Mesendoderm (in vitro differentiated cells): ENCODE data around the gene ANKRD13D.

Source experiments
- DNase-seq: peaks from one replicate; pipeline ENCODE4 v3.0.0; 2013
- H2AK5ac ChIP-seq: 2 replicates; pipeline ENCODE4 v1.6.1; 2013; ENCODE audit warnings: low read length, inconsistent platforms
- H2BK120ac ChIP-seq: 2 replicates; pipeline ENCODE4 v1.6.1; 2013; ENCODE audit warnings: low read depth, mild to moderate bottlenecking, low read length, moderate library complexity, mixed read lengths
- H2BK15ac ChIP-seq: replicated peaks from 2 replicates; pipeline ENCODE4 v1.6.1; 2013; ENCODE audit warnings: low read depth, mild to moderate bottlenecking, moderate library complexity
- H2BK5ac ChIP-seq: 2 replicates; pipeline ENCODE4 v1.6.1; 2013; ENCODE audit warnings: low read length, inconsistent platforms
- H3K18ac ChIP-seq: 2 replicates; pipeline ENCODE4 v1.6.1; 2013; ENCODE audit warnings: mild to moderate bottlenecking, low read length, mixed read lengths
- H3K23ac ChIP-seq: one replicate; pipeline ENCODE4 v1.6.1; 2013; ENCODE audit warnings: low read length
- H3K27ac ChIP-seq: 2 replicates; pipeline ENCODE4 v1.5.1; 2013; ENCODE audit warnings: low read depth, mild to moderate bottlenecking, inconsistent platforms, low read length, moderate library complexity
- H3K27me3 ChIP-seq: 2 replicates; pipeline ENCODE4 v1.6.1; 2013; ENCODE audit warnings: low read length, control low read depth, mild to moderate bottlenecking, inconsistent platforms; ENCODE audit not compliant: insufficient read depth, poor library complexity
- H3K36me3 ChIP-seq: 2 replicates; pipeline ENCODE4 v1.6.1; 2013; ENCODE audit warnings: low read length, inconsistent platforms; ENCODE audit not compliant: control insufficient read depth, insufficient read depth
- H3K4ac ChIP-seq: one replicate; pipeline ENCODE4 v1.6.1; 2013; ENCODE audit warnings: low read depth, mild to moderate bottlenecking, low read length, moderate library complexity
- H3K4me1 ChIP-seq: 2 replicates; pipeline ENCODE4 v1.6.1; 2013; ENCODE audit warnings: low read depth, low read length, inconsistent platforms; ENCODE audit not compliant: control insufficient read depth
- H3K4me2 ChIP-seq: 2 replicates; pipeline ENCODE4 v1.6.1; 2013; ENCODE audit warnings: low read length
- H3K4me3 ChIP-seq: 2 replicates; pipeline ENCODE4 v1.5.1; 2013; ENCODE audit warnings: mild to moderate bottlenecking, low read length
- H3K56ac ChIP-seq: one replicate; pipeline ENCODE4 v1.6.1; 2013; ENCODE audit warnings: low read length
- H3K79me1 ChIP-seq: 2 replicates; pipeline ENCODE4 v1.6.1; 2013; ENCODE audit warnings: low read length, inconsistent platforms
- H3K79me2 ChIP-seq: 2 replicates; pipeline ENCODE4 v1.6.1; 2013; ENCODE audit warnings: mild to moderate bottlenecking, low read length; ENCODE audit not compliant: control insufficient read depth, insufficient read depth
- H3K9ac ChIP-seq: 2 replicates; pipeline ENCODE4 v1.6.1; 2013; ENCODE audit warnings: low read length, inconsistent platforms
- H4K5ac ChIP-seq: one replicate; pipeline ENCODE4 v1.6.1; 2013; ENCODE audit warnings: low read length
- H4K8ac ChIP-seq: one replicate; pipeline ENCODE4 v1.6.1; 2013; ENCODE audit warnings: low read depth, mild to moderate bottlenecking, control low read depth, low read length, moderate library complexity
- WGBS: extraction: QIAGEN DNeasy Blood & Tissue Kit; methylation state at CpG from one replicate; pipeline ENCODE4 v1.1.7; 2013; ENCODE audit warnings: low lambda C conversion rate, missing lambda C conversion rate; ENCODE audit not compliant: insufficient coverage; ENCODE audit errors: extremely low coverage; 5-methylcytosine and 5-hydroxymethylcytosine counted together

The ANKRD13D gene

DNA sequence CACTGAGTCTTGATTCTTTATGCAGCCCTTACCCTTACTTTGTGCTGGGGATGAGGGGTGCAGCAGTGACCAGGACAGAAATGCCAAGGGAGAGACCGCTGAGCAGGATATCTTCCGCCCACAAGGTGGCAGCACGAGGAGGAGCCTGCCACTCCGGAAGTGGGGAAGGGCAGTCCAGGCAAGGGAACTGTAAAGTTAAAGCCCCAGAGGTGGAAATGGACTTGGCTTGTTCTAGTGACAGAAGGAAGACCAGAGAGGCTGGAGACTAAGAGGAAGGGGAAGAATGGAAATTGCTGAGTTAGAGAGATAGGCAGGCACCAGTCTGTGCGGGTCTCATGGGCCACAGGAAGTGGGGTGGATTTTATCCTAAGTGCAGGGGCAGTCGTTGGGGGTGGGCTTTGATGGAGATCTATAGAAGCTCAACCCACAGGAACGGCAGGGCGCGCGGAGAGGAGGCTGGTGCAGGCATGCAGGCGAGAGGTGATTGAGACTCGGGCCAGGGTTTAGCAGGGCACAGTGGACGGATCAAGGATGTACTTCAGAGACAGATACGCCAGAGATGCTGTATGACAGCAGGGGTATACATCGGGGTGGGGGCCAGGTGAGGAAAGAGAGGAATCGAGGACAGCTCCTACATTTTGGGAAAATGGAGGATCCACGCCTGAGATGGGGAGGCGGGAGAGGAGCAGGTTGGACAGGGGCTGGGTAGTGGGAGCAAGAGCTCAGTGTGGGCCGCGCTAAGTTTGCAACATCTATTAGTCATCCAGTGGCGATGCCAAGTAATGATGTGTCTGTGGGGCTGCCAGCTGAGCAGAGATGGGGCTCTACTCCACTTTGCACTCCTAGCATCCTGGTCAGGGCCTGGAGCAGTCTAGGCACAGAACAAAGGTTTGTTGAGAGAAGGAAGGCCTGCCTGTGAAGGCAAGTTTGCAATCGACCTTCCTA lies 26.1 kb upstream of the ANKRD13D start:
- no peak overlapping the region for H3K4me3 ChIP-seq
- no peak overlapping the region for H2BK5ac ChIP-seq
- H3K27ac ChIP-seq: no peak overlapping the region
- peaks cover 11% of the 10 kb centered on the region for H3K79me1 ChIP-seq
- no peak overlapping the region for H4K8ac ChIP-seq
- DNase-seq: peak; percentile 85
- WGBS: no CpG with 5 or more reads among the region's 22 CpGs
- H3K23ac ChIP-seq: peak overlapping the region; percentile 15
- H3K56ac ChIP-seq: peak overlapping the region; percentile 87
- H3K9ac ChIP-seq: peak overlapping the region; percentile 55
- no peak overlapping the region for H3K4me2 ChIP-seq
- no peak overlapping the region for H4K5ac ChIP-seq
- H3K4me1 ChIP-seq: peaks cover 8% of the 10 kb centered on the region
- no peak overlapping the region for H3K18ac ChIP-seq
- no peak overlapping the region for H3K4ac ChIP-seq
- H3K27me3 ChIP-seq: no peaks in the 10 kb centered on the region
- H2BK120ac ChIP-seq: no peak overlapping the region
- no peak overlapping the region for H2AK5ac ChIP-seq
- peaks cover 13% of the 10 kb centered on the region for H3K79me2 ChIP-seq
- H2BK15ac ChIP-seq: no peak overlapping the region
- H3K36me3 ChIP-seq: peaks cover 2% of the 10 kb centered on the region

DNA sequence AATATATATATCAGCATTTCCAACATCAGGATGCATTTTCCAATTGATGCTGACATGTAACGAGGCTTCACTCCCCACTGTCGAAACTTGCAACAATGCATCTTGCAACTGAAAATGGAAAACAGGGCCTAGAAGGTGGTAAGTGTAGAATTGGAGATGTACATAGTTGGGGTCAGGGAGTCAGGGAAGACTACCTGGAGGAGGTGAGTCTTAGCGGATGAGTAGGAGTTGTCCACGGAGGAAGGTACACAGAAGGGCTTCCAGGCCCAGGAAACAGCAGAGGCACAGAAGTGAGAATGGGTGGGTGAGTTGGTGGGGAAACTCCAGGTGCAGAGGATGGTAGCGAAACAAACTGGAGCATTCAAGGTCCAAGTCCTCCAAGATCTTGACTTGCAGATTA lies 24.8 kb upstream of the ANKRD13D start:
- no CpG with 5 or more reads among the region's 5 CpGs for WGBS
- peaks cover 9% of the 10 kb centered on the region for H3K4me1 ChIP-seq
- no peak overlapping the region for H3K27ac ChIP-seq

DNA sequence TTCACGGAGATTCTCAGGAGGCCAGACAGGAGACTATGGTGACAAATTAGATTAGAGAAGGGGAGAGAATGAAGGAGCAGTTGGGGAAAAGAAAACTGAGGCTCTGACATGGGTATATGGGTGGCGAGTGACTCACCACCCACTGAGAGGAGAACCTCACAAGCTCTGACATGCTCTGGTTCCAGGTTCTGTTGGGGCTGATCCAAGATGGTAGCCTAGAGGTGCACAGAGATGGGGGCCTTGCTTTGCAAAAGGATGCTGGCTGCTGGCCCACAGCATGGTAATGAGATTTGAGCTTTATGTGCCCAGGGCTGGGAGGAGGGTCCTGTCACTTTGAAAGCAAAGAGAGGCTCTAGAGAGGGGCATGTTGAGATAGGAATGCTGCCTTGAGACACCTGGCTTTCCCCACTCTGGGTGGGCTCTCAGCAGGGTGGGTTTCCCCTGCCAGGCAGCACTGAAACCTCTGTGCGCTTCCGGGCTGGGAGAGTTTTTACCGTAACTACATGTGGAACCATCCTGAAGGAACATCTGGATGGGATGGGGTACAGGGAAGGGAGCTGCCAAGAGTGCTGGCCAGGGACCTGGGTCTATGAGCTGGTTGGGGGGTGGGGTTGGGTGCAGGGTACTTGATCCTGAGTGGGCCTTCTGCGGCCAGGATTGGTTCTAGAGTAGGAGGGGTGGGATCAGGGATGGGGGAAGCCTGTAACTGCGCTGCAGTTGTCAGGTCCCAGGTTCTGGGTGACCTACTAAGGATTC lies 24.0 kb upstream of the ANKRD13D start:
- no peak overlapping the region for H2BK120ac ChIP-seq
- H2BK5ac ChIP-seq: no peak overlapping the region
- no CpG with 5 or more reads among the region's 7 CpGs for WGBS
- H3K79me1 ChIP-seq: peaks cover 24% of the 10 kb centered on the region
- no peak overlapping the region for H3K56ac ChIP-seq
- H4K5ac ChIP-seq: no peak overlapping the region
- H4K8ac ChIP-seq: no peak overlapping the region
- H3K4ac ChIP-seq: no peak overlapping the region
- no peak overlapping the region for H3K27ac ChIP-seq
- no peak overlapping the region for H3K4me3 ChIP-seq
- no peak overlapping the region for H3K4me2 ChIP-seq
- H3K23ac ChIP-seq: no peak overlapping the region
- H3K79me2 ChIP-seq: peaks cover 29% of the 10 kb centered on the region
- peaks cover 17% of the 10 kb centered on the region for H3K4me1 ChIP-seq
- H2BK15ac ChIP-seq: no peak overlapping the region
- no peak for DNase-seq
- no peak overlapping the region for H3K18ac ChIP-seq
- no peaks in the 10 kb centered on the region for H3K27me3 ChIP-seq
- H2AK5ac ChIP-seq: no peak overlapping the region
- peaks cover 3% of the 10 kb centered on the region for H3K36me3 ChIP-seq
- no peak overlapping the region for H3K9ac ChIP-seq

More for the DNA sequence above, 24.8 kb upstream of the ANKRD13D start:
- H3K27me3 ChIP-seq: no peaks in the 10 kb centered on the region
- H4K5ac ChIP-seq: no peak overlapping the region
- H3K18ac ChIP-seq: no peak overlapping the region
- peaks cover 2% of the 10 kb centered on the region for H3K36me3 ChIP-seq
- no peak overlapping the region for H2BK15ac ChIP-seq
- peaks cover 19% of the 10 kb centered on the region for H3K79me1 ChIP-seq
- peaks cover 24% of the 10 kb centered on the region for H3K79me2 ChIP-seq
- H3K4me3 ChIP-seq: no peak overlapping the region
- H3K4ac ChIP-seq: no peak overlapping the region
- DNase-seq: no peak
- no peak overlapping the region for H3K9ac ChIP-seq
- H3K23ac ChIP-seq: no peak overlapping the region
- no peak overlapping the region for H3K4me2 ChIP-seq
- peak overlapping the region; percentile 6 for H2AK5ac ChIP-seq
- H2BK5ac ChIP-seq: no peak overlapping the region
- H2BK120ac ChIP-seq: no peak overlapping the region
- H3K56ac ChIP-seq: no peak overlapping the region
- H4K8ac ChIP-seq: no peak overlapping the region

- peak overlapping the region; percentile 88 for H3K56ac ChIP-seq
- peaks cover 21% of the 10 kb centered on the region for H3K4me1 ChIP-seq
- peak overlapping the region; percentile 50 for H2AK5ac ChIP-seq
- no peaks in the 10 kb centered on the region for H3K27me3 ChIP-seq
- no peak overlapping the region for H4K8ac ChIP-seq
- no peak overlapping the region for H2BK15ac ChIP-seq
- no peak overlapping the region for H3K18ac ChIP-seq
- peaks cover 26% of the 10 kb centered on the region for H3K79me1 ChIP-seq
- H3K4me2 ChIP-seq: no peak overlapping the region
- no peak overlapping the region for H3K23ac ChIP-seq
- no peak overlapping the region for H3K4me3 ChIP-seq
- DNase-seq: peak; percentile 60
- H4K5ac ChIP-seq: no peak overlapping the region
- WGBS: no CpG with 5 or more reads among the region's 54 CpGs
- H3K27ac ChIP-seq: no peak overlapping the region
- H3K36me3 ChIP-seq: peaks cover 3% of the 10 kb centered on the region
- H3K4ac ChIP-seq: no peak overlapping the region
- no peak overlapping the region for H2BK5ac ChIP-seq
- H3K9ac ChIP-seq: peak overlapping the region; percentile 70
- H2BK120ac ChIP-seq: no peak overlapping the region
- peaks cover 31% of the 10 kb centered on the region for H3K79me2 ChIP-seq
Measured at GRCh38 chr11:67265633-67266448, 23.3 kb upstream of the ANKRD13D start.

DNA sequence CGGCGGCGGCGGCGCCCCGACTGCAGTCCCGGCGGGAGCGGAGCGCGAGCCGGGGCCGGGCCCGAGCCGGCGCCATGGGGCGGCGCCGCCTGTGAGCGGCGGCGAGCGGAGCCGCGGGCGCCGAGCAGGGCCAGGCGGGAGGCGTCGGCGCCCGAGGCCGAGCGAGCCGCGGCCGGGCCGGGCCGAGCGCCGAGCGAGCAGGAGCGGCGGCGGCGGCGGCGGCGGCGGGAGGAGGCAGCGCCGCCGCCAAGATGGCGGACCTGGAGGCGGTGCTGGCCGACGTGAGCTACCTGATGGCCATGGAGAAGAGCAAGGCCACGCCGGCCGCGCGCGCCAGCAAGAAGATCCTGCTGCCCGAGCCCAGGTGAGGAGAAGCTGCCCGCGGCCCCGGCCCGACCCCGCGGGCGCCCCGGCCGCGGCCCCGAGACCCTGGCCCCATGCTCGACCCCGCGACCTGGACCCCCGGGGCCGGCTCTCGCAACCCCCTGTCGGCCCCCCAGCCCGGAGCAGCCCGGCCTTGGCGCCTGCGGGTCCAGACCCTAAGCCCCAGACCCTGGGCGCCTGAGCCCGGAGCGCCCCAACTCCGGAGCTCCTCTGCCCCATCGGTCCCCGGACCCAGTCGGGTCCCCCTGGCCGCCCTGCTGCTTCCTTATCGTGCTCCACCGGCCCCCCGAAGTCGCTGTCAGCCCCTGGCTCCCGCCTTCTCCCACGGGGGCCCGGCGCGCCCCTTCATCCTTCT lies 22.5 kb upstream of the ANKRD13D start, which contains the start of gene GRK2:
TSS of gene GRK2 (plus strand) at position 25 of the 739 bp plus-strand sequence. CDS start at position 252, 227 bp downstream.
- DNase-seq: peak; percentile 58

More for the DNA sequence above, 22.5 kb upstream of the ANKRD13D start, which contains the start of gene GRK2:
- no peak within 1 kb of the TSS for H4K5ac ChIP-seq
- H3K27ac ChIP-seq: no peak within 1 kb of the TSS
- no peaks in the 10 kb centered on the region for H3K27me3 ChIP-seq
- peak within 1 kb of the TSS; percentile 85 for H2AK5ac ChIP-seq
- peak within 1 kb of the TSS; percentile 96 for H3K4ac ChIP-seq
- peaks cover 3% of the 10 kb centered on the region for H3K36me3 ChIP-seq
- peak within 1 kb of the TSS; percentile 94 for H3K4me2 ChIP-seq
- H2BK5ac ChIP-seq: no peak within 1 kb of the TSS
- peak within 1 kb of the TSS; percentile 85 for H3K18ac ChIP-seq
- WGBS: no CpG with 5 or more reads among the region's 103 CpGs
- peak within 1 kb of the TSS; percentile 6 for H2BK120ac ChIP-seq
- peaks cover 27% of the 10 kb centered on the region for H3K4me1 ChIP-seq
- H3K9ac ChIP-seq: peak within 1 kb of the TSS; percentile 91
- H3K56ac ChIP-seq: peak within 1 kb of the TSS; percentile 96
- no peak within 1 kb of the TSS for H2BK15ac ChIP-seq
- peak within 1 kb of the TSS; percentile 13 for H4K8ac ChIP-seq
- peak within 1 kb of the TSS; percentile 100 for H3K23ac ChIP-seq
- H3K79me1 ChIP-seq: peaks cover 34% of the 10 kb centered on the region
- peaks cover 38% of the 10 kb centered on the region for H3K79me2 ChIP-seq
- H3K4me3 ChIP-seq: peak within 1 kb of the TSS; percentile 66
